ENCODE measurements around the gene BNIP3.
"Not testable (repeated sequence)": the region's sequence is repeated elsewhere in the genome, so short reads cannot be mapped to it uniquely, and the experiment has no call there.

The BNIP3 gene

GRCh38 chr10:131998050-131998844, 16.5 kb upstream of the BNIP3 start:
- no peak for TF ChIP-seq JUND (IDR thresholded peaks at IDR 0.05; ENCODE audit: low read depth)
- in situ Hi-C loops (cut with HindIII; ENCODE audit: low pct_unique_long_range_greater_than_20kb, low sequenced_read_pairs): no loop called here
- DNase-seq (ENCODE audit: low read depth in 1 of 2, low spot score in 1 of 2): no peak

DNA sequence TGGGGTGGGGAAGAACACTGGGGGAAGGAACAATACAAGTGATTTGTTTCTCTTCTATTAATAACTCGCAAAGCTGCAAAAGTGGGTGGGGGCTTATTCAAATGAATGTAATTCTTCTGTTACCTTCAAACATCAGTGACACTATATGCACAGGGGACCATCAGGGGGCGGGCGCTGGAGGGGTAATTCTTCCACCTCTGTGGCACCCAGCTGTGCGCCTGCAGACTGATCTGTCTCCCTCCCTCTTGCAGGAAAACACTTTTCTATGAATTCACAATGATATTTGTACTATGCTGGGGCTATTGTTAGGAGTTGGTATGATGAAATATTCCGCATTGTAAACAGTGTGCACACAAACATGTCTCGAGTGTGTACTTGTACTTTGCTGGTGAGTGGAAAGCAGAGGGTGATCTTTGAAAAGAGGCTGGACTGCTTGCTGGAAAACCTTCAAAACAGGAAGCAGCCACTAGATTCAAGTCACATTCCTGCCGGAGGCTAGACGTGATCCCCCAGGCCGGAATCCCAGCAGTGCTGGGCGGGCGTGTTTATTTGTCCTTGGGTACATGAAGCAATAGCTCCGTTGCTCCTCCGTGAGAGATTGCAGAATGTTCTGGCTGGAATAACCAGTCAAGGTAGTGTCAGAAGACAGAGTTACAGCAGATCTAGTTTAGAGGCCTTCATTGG, 15.8 kb upstream of the BNIP3 start:
- TF ChIP-seq JUND (IDR thresholded peaks at IDR 0.05; ENCODE audit: low read depth): no peak
- in situ Hi-C loops (cut with HindIII; ENCODE audit: low pct_unique_long_range_greater_than_20kb, low sequenced_read_pairs): no loop called here
- DNase-seq (ENCODE audit: low read depth in 1 of 2, low spot score in 1 of 2): peak in 1 of 2 experiments; percentile 79

- in situ Hi-C loops (cut with HindIII; ENCODE audit: low pct_unique_long_range_greater_than_20kb, low sequenced_read_pairs): no loop called here
- no peak for DNase-seq (ENCODE audit: low read depth in 1 of 2, low spot score in 1 of 2)
- no peak for TF ChIP-seq JUND (IDR thresholded peaks at IDR 0.05; ENCODE audit: low read depth)
Measured at GRCh38 chr10:131996466-131997365, 15.0 kb upstream of the BNIP3 start.

GRCh38 chr10:131994435-131994834, 12.7 kb upstream of the BNIP3 start:
- in situ Hi-C loops (cut with HindIII; ENCODE audit: low pct_unique_long_range_greater_than_20kb, low sequenced_read_pairs): no loop called here
- DNase-seq (ENCODE audit: low read depth in 1 of 2, low spot score in 1 of 2): no peak
- TF ChIP-seq JUND (IDR thresholded peaks at IDR 0.05; ENCODE audit: low read depth): no peak

- no peak for DNase-seq (ENCODE audit: low read depth in 1 of 2, low spot score in 1 of 2)
- no peak for TF ChIP-seq JUND (IDR thresholded peaks at IDR 0.05; ENCODE audit: low read depth)
- in situ Hi-C loops (cut with HindIII; ENCODE audit: low pct_unique_long_range_greater_than_20kb, low sequenced_read_pairs): no loop called here
Measured at GRCh38 chr10:131993275-131993674, 11.6 kb upstream of the BNIP3 start.

DNA sequence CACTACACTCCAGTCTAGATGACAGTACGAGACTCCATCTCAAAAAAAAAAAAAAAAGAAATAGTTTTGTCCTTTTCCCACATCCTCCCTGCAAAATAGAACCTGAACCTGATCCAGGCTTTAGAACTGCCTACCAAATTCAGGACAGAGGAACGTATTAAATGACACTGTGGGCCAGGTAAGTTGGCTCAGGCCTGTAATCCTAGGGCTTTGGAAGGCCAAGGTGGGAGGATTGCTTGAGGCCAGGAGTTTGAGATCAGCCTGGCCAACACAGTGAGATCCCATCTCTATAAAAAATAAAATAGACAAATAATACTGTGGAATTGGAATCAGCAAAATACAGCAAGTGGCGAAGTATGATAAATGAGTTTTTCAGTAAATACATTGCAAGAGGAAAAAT, 10.0 kb upstream of the BNIP3 start:
- no peak for DNase-seq (ENCODE audit: low read depth in 1 of 2, low spot score in 1 of 2)
- in situ Hi-C loops (cut with HindIII; ENCODE audit: low pct_unique_long_range_greater_than_20kb, low sequenced_read_pairs): no loop called here
- TF ChIP-seq JUND (IDR thresholded peaks at IDR 0.05; ENCODE audit: low read depth): no peak

GRCh38 chr10:131987786-131988185, 6.1 kb upstream of the BNIP3 start:
- DNase-seq (ENCODE audit: low read depth in 1 of 2, low spot score in 1 of 2); in situ Hi-C loops (cut with HindIII; ENCODE audit: low pct_unique_long_range_greater_than_20kb, low sequenced_read_pairs): not testable (repeated sequence)

DNA sequence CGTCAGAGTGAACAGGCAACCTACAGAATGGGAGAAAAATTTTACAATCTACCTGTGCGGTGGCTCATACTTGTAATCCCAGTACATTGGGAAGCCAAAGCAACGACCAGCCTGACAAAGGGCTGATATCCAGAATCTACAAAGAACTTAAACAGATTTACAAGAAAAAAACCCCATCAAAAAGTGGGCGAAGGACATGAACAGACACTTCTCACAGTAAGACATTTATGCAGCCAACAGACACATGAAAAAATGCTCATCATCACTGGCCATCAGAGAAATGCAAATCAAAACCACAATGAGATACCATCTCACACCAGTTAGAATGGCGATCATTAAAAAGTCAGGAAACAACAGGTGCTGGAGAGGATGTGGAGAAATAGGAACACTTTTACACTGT, 5.6 kb upstream of the BNIP3 start:
- in situ Hi-C loops (cut with HindIII; ENCODE audit: low pct_unique_long_range_greater_than_20kb, low sequenced_read_pairs); DNase-seq (ENCODE audit: low read depth in 1 of 2, low spot score in 1 of 2): not testable (repeated sequence)

- in situ Hi-C loops (cut with HindIII; ENCODE audit: low pct_unique_long_range_greater_than_20kb, low sequenced_read_pairs); DNase-seq (ENCODE audit: low read depth in 1 of 2, low spot score in 1 of 2): not testable (repeated sequence)
Measured at GRCh38 chr10:131986851-131987250, 5.1 kb upstream of the BNIP3 start.

GRCh38 chr10:131983780-131984179, 2.1 kb upstream of the BNIP3 start:
- in situ Hi-C loops (cut with HindIII; ENCODE audit: low pct_unique_long_range_greater_than_20kb, low sequenced_read_pairs): no loop called here
- DNase-seq (ENCODE audit: low read depth in 1 of 2, low spot score in 1 of 2): no peak
- no peak for TF ChIP-seq JUND (IDR thresholded peaks at IDR 0.05; ENCODE audit: low read depth)

DNA sequence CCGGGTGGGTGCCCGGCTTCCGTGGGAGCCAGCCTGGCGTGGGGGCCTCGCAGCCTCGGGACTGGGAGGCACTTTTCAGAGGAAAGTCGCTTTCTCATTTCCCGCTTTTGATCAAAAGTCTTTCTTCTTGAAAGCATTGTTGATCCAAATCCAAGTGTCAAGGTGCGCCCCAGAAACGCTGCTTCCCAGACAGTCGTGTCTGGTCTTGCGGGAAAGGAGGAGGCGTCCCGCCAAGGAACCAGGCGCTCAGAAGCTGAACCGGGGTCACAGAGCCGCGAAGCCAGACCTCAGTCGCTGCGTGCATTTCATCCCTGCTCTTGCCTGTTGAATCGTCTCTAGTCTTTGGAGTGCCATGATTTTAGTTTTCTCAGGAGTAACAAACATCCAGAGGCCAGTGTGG, 1.1 kb upstream of the BNIP3 start:
- no peak for TF ChIP-seq JUND (IDR thresholded peaks at IDR 0.05; ENCODE audit: low read depth)
- in situ Hi-C loops (cut with HindIII; ENCODE audit: low pct_unique_long_range_greater_than_20kb, low sequenced_read_pairs): no loop called here
- no peak for DNase-seq (ENCODE audit: low read depth in 1 of 2, low spot score in 1 of 2)

DNA sequence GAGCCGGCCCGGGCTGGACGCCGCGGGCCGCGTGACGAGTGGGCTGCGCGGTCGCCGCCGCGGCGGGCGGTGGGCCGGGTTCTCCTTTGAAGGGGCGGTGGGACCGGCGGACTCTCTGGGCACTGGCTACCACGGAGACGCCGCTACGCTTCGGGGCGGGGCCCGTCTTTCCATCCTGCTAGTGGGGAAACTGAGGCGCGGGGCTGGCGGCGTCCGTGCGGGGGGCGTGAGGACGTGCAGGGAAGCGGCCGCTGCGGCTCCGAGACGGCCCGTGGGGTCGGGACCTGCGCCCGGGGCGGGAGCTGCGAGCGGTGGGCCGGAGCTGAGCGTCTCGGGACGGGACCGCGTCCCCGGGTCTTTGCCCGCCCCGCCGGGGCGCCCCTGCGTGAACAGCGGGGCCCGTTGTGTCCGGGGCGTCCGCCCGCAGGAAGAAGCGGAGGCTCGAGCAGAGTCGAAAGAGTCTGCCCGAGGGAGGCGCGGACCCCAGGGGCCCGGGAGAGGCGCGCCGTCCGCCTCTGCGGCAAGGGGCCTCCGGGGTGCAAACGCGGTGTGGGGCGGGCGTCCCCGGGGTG, 548 bp upstream of the BNIP3 start:
- no peak for DNase-seq (ENCODE audit: low read depth in 1 of 2, low spot score in 1 of 2)
- in situ Hi-C loops (cut with HindIII; ENCODE audit: low pct_unique_long_range_greater_than_20kb, low sequenced_read_pairs): no loop called here
- TF ChIP-seq JUND (IDR thresholded peaks at IDR 0.05; ENCODE audit: low read depth): no peak

All from T47D (cell line).